AG20443 (cell line): ENCODE measurements around the gene PSAT1.
"Not testable (repeated sequence)": the region's sequence is repeated elsewhere in the genome, so short reads cannot be mapped to it uniquely, and the experiment has no call there.

Source experiments
- DNase-seq: peaks from one replicate; pipeline ENCODE4 v3.0.0; 2012; ENCODE audit warnings: low spot score, mixed read lengths

The PSAT1 gene

DNA sequence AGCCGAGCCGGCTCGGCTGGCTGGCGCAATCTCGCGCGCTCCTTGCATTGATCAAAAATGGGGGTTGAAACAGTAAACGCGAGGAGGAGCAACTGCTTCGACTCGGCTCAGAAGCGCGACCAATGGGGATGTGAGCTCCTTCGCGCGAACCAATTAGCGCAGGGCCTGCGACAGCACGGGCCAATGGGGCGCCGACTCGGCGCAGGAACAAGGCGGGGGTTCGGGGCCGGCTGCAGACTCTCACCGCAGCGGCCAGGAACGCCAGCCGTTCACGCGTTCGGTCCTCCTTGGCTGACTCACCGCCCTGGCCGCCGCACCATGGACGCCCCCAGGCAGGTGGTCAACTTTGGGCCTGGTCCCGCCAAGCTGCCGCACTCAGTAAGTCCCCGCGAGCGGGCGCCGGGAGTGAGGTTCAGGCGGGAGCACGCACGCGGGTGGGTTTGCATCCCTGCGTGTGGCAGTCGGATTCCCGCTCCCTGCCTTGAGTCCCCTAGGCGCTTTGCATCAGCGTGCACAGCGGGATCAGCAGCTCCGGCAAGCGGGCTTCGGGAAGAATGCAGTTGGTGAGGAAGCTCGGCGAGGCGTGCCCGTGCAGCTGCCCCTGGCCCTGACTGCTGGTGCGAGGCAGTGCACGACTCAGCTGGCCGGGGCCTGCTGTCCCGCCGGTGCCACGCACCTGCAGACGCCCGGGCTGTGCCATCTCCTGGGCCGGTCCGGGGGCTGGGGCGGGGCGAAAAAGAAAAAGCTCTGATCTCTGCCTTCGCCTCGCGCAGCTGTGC, at the start of gene PSAT1:
Gene PSAT1 (plus strand): TSS at position 233 of the 779 bp plus-strand sequence. CDS start 86 bp downstream, at position 319.
- peak; percentile 99 for DNase-seq

DNA sequence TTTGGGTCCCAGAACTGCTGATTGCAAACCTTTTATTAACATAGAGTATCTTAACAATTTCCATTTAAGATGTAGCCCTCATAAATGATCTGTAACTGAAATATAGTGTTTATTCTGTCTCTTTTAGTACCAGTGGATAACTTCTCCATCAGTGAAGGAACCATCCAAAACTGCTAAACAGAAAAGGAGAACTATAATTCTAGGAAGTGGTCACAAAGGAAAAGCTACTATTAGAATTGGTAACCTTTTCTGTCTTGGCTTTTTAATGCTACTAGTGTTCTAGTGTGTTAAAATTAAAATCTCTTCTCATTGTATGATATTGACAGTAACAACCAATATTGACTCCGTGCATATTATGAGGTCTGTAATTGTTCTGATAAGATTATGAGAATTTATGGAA, 48.3 kb upstream of the PSAT1 start:
- no peak for DNase-seq

DNA sequence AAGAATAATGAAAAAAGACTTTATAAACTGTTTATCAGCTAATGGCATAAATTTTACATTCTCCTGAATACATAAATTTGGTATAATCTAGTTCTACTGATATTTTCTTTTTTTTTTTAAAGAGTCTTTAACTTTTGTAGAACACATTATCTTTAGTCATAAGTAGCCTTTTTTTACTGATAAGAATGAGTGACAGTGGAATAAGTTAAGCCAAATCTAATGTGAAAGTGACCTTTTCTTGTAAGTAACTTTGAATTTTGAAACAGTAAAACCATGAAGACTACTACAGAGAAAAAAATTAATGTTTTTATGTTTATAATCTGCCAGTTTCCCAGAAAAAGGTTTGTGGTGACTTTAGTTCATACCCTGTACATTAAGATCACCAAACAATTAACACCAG, 47.4 kb upstream of the PSAT1 start:
- DNase-seq: no peak

DNA sequence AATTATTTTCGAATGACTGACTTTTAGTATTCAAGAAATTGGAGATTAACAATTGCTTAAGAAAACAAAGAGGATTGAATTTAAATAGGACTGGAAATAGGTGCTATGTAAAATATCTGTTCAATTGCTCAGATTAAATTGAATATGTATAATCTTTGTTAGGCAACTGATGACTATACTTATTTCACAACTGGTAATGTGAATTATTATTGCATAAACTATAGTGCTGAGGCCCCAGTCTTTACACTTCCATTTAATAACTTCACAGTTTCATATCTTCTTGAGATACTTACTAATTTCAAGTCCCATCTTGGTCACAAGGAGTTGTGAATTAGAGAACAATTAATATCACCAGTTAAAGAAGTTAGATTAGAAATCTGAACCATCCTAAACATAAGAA, 44.3 kb upstream of the PSAT1 start:
- DNase-seq: no peak

DNA sequence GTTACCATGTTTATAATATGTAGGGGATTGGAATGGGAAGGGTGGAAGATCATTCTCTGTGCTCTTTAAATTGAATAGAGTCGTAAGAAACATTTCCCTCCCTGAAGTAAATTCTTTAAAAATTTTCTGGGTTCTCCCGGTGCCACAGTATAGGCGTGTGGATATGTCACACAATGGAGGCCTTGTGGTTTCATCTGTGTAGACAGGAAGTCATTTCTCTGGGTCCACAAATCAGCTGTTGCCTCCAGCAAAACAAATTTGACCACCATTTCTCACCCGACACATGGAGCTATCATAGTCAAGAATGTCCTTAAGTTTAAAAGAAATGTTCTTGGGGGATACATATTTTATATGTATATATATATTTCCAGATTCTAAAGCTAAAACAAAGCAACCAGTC, 43.6 kb upstream of the PSAT1 start:
- no peak for DNase-seq

DNA sequence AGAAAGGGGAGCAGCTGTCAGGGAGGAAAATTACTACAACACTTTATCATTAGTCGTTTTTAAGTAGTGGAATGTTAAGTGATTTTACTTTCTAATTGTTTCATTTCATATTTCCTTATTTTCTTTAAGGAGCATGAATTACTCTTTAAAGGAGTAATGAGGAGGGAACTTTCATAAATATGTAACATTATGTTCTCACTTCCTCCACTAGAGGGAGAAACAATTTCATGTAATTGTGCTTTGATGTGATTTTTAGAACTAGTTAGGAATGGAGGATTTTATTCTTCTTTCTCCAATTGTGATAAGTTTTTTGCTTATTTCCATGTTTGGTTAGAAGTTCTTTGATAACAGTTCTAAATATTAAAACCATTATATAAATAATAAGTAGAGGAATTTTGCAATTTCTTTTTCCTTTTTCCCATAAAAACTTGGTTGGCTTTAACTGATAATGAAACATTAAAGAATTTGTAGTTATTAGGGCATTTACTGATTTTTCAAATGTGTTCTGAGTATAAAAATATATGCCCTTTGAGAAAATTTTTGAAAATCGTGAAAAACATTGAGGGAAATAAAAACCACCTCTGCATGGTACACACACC, 35.4 kb upstream of the PSAT1 start:
- DNase-seq: peak; percentile 31

DNA sequence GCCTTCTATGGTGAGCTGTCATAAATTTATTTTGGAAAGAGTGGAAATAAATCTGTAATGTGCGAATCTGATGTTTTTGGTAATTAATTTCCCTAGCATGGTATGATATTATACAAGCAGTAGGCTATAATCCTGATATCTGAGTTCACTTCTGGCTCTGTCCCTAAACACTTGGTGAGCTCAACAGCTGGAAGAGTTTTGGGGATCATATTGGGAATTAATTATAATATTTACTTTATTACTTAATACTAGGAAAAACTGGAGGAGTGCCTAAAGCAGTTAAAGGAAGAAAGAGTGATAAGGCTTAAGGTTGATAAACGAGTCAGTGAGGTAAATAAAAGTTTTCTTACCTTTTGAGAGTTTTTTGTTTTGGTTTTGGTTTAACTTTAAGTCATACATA, 34.3 kb upstream of the PSAT1 start:
- DNase-seq: no peak

DNA sequence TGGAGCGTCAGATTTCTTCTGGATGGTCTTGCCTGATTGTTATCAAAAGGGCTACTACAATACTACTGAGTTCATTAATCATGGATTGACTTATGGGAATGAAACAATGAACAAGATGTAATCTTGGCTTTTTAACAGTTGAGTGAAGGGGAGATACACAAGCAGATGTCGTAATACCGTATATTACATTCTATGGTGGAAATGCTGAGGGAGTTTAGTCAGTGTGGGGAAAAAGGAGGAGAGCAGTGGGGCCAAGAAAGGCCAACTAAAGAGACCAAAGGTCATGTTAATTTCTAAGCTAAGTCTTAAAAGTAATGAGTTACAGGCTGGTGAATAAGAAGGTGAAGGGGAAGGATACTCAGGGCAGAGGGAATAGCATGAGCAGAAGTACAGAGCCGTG, 29.0 kb upstream of the PSAT1 start:
- no peak for DNase-seq

DNA sequence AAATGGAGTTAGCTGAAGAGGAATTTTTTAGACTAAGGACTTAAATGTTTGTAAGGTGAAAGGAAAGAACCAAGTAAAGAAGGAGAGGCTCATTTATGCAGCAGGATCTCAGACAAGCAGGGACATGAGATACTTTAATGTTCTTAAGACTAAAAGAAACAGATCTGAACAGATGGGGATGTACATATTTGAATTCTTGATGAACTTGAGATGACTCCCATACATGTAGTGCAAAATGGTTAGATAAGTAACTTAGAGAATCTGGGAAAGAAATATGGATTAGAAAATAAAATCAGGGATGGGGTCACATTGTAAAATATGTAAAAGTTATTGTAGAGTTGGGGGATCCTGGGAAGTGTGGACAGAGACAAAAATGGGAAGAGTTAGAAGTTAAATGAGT, 27.1 kb upstream of the PSAT1 start:
- DNase-seq: no peak

DNA sequence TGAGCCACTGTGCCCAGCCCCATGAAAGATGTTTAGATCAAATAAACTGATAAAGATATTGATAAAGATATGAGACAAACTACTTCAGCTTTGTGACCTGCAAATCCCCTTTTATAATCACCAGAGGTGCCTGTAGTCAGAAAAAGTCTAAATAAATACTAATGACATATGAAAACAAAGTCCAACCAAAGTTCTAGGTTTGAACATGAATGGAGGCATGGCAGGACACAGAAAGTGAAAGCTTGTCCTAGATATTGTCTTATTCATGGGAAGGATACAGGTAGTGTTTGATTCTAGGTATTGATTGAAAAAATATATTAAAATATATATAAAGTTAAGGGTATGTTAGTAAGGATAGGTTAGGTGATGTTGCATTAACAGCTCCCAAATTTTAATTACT, 24.6 kb upstream of the PSAT1 start:
- no peak for DNase-seq

DNA sequence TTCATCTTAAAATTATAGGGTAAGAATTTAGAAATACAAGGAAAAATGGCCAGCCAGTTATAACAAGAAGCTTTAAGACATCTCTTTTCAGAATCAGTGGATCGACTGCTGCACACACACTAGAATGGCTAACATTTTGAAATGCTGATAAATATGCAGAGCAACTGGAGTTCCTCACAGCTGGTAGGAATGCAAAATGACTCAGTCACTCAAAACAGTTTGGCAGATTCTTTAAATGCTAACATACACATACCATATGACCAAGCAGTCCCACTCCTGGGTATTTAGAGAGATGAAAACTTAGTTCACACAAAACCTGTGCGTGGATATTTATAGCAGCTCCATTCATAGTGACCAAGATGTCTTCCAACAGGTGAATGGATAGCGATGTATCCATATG, 23.2 kb upstream of the PSAT1 start:
- no peak for DNase-seq

DNA sequence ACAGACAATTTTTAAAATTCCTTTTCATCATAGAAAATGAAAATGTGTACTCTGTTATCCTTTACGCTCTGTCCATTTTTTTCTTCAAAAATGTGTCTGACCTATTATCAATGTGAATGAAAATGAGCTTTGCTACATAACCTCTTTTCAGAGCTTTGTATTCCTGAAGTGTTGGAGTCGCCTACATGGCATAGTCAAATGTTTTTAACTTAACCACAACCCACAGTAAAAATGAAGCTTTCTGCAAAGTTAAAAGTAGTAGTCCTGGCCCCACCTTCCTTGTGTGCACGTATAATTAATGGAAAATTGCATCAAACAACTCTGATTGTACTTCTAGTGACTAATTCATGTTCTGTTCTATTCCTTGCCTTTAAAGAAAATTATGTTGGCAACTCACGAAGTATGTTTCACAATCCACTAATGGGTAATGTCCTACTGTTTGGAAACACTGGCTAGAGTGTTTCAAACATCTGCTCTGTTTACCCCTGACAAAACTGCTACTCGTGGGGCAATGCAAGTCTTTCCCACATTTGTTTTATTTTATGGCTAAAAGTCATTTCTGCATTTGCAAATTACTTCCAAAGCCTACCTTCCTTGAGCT, 18.6 kb upstream of the PSAT1 start:
- peak; percentile 70 for DNase-seq

DNA sequence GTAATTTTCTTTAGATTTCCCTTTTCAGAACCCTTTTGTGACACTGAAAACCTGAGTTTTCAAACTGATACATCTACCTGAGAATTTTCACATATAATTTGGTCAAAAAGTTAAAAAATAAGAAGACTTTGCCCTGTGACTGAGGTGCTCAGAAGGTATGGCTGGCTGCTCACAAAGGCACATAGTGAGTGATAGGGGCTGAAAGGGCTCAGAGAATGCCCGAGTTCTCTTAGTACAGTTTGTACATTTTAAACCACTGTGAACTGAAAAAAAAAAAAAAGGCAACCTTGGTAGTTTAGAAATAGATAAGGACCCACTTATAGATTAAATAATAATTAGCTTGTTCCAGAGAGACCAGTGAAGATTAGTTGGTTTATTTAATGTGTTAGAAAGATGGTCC, 18.1 kb upstream of the PSAT1 start:
- DNase-seq: no peak

DNA sequence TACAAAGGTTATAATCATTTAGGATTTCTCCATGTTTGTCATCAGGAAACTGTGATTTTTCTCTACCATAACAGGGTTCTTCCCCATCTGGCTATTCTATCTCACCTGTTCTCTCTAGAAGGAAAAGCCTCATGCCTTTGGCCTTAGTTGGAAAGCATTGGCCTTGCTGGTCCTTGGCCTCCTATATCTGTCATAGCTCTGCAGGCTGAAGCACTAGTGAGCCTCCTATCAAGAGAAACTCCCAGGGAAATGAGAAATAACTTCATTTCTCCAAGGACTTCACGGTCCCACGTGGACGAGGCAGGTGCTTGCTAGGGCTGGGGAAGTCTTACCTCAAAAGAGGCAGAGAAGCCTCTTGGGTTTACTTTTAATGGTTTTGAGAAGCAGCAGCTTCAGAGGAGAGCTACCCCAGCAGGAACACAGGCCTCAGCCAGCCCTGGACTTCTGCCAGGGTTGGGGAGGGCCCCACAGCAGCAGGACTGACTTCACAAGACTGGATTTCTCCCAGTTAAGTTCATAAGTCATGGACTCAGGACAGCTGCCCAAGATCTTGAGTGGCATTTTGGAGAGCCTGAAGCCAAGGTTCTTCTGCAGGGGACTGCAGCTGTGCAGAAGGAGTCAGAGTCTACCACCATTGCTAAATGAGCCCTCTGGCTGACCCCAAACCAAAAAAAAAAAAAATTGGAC, 15.8 kb upstream of the PSAT1 start:
- DNase-seq: peak; percentile 45

DNA sequence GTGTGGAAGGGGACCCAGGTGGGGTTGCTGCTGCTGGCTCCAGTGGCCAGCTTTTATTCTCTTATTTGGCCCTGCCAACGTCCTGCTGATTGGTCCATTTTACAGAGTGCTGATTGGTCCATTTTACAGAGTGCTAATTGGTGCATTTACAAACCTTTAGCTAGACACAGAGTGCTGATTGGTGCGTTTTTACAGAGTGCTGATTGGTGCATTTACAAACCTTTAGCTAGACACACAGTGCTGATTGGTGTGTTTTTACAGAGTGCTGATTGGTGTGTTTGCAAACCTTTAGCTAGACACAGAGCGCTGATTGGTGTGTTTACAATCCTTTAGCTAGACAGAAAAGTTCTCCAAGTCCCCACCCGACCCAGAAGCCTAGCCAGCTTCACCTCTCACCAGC, 12.7 kb upstream of the PSAT1 start:
- not testable (repeated sequence) for DNase-seq

DNA sequence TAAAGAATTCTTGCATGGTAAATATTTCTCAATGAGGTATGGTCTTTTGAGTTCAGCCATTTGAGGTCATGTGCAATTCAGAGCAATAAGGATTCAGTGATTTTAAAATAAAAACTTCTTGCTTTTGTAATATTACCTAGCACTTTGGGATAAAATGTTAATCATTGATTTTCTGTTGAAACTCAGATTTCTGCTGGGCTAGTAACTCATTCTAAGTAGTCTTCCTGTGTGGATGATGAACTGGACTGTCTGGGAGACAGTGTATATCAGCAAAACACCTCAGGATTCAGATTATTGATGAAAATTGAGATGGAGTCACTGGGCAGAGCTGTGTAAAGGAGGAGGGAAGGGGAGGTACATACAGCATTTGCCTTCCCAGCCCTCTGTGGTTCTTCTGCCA, 10.8 kb upstream of the PSAT1 start:
- no peak for DNase-seq

DNA sequence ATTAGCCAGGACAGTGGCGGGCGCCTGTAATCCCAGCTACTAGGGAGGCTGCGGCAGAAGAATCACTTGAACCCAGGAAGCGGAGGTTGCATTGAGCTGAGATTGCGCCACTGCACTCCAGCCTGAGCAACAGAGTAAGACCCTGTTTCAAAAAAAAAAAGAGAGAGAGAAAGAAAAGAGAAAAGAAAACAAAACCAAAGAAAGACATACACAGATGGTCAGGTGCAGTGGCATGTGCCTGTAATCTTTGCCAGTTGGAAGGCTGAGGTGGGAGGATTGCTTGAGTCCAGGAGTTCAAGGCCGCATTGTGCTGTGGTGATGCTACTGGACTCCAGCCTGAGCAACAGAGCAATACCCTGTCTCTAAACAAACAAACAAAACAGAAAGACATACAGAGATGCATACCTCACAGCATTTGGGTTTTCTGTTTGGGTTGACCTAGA, 10.0 kb upstream of the PSAT1 start:
- DNase-seq: no peak

DNA sequence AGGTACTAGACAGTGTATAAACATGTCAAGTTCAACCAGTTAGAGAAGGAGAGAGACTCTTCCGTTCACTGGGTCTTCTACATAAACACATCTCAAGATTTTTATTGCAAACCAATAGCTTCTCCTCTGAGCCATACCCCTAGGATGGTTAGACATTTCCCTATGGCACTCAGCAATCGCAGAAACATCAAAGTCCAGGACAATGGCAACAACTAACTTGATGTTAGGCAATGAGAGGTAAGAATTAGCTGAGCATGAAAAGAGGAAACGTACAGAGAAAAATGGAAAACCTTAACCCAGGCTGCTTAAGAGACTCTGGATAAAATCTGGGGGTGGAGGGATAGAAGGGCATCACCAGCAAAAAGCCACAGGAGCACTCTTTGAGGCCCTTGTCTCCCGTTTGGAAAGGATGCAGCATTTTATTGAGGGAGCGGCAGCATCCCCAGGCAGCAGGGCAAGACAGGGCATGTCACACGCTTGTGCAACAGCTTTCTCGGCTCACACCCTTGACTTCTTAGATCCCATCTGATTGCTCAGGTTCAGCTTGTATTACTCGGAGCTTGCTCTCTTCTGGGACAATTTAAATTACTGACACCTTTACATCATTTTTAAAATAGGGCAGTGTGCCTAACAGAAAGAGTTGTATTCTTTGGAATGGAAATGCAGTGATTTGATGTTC, 8.6 kb upstream of the PSAT1 start:
- no peak for DNase-seq

DNA sequence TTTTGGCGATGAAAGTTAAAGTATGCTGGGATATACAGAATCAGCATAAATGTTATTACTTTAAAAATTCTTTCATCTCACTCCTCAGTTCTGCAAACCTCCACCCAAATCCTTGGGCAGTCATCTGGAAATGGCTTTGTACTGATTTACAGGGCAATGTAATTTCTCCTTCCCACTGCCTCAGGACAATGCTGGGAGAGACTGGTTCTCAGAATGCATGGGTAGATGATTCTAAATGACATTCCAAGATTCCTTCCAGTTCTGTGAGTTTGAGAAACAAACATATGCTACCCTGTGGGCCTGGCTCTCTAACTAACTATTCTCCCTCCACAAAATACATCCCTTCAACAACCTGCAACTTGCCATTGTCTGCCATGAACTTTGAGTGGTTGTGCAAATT, 7.5 kb upstream of the PSAT1 start:
- no peak for DNase-seq

DNA sequence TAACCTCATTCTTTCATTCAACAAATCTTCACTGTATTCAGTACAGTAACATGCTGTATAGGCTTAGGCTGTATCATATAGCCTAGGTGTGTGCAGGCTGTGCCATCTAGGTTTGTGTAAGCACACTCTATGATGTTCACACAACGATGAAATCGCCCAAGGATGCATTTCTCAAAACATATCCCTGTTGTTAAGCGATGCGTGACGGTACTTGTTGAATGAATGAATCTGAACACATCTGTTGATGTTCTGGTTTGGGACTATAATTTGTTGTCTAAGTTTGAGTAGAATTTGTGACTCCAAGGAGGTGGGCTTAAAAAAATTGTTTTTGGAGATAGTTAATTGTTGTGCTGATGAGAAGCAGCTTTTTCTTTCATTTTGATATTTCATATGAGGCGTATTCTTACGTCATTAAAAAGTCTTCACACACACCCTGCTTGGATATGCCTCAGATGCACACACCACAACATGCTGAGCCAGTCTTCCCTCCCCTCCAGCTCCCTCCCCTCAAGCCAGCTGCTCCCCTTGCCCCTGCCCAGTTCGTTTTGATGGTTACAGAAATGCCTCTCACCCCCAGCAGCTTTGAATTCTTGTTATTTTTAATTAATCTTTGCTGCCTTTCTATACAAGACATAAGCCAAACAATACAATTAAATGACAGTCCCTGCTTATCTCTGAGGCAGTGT, 5.5 kb upstream of the PSAT1 start:
- no peak for DNase-seq

DNA sequence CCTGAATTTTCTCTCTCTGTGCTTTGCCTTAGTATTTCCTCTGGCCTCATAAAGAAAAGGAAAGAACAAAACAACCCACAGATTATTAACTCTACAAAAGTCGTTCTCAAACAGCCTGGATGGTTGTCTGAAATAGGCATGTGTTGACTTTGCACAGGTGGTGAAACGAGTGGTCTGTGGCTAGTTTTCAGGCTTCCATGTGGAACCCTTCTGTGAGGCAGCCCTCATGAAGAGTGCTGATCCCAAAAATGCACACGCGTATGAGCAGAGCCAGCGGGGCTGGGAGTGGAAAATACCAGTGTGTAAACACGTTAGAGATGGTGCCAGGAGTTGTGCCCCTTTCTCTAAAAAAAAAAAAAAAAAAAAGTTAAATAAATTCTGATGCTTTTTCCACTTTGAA, 4.9 kb upstream of the PSAT1 start:
- no peak for DNase-seq
